Measurements from ENCODE around the gene SARNP.

The SARNP gene

DNA sequence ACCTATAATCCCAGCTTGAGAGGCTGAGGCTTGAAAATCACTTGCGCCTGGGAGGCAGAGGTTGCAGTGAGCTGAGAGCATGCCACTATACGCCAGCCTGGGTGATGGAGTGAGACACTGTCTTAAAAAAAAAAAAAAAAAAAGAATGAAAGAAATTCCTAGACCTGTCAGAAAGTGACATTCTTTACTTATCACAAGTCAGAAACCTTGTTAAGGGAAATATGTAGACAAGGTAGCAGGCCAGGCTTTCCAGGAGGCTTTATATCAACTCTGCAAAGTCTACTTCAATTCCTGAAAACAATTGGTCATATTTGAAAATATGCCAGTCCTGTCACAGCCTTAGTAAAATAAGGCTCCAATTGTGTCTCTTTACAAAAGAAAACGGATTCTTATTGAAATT lies 44.3 kb upstream of the SARNP start:
- Histone ChIP-seq H3K4me1 (ENCODE audit: low read depth, poor library complexity, severe bottlenecking) (no peaks in the 10 kb centered on the region), H3K27me3 (ENCODE audit: insufficient read depth, low read depth) (no peaks in the 10 kb centered on the region), H3K27ac (no peak overlapping the region), H3K79me2 (ENCODE audit: insufficient read depth, low read depth) (no peaks in the 10 kb centered on the region), H3K36me3 (ENCODE audit: insufficient read depth) (no peaks in the 10 kb centered on the region), H2AFZ (ENCODE audit: low read depth) (no peak overlapping the region), H3K4me2 (no peak overlapping the region), H4K20me1 (ENCODE audit: insufficient read depth) (no peaks in the 10 kb centered on the region), H3K4me3 (IDR thresholded peaks at IDR 0.05; ENCODE audit: insufficient read depth, low read depth, low read length) (no peak overlapping the region), H3K9ac (no peak overlapping the region)
- TF ChIP-seq, protein P1, sequence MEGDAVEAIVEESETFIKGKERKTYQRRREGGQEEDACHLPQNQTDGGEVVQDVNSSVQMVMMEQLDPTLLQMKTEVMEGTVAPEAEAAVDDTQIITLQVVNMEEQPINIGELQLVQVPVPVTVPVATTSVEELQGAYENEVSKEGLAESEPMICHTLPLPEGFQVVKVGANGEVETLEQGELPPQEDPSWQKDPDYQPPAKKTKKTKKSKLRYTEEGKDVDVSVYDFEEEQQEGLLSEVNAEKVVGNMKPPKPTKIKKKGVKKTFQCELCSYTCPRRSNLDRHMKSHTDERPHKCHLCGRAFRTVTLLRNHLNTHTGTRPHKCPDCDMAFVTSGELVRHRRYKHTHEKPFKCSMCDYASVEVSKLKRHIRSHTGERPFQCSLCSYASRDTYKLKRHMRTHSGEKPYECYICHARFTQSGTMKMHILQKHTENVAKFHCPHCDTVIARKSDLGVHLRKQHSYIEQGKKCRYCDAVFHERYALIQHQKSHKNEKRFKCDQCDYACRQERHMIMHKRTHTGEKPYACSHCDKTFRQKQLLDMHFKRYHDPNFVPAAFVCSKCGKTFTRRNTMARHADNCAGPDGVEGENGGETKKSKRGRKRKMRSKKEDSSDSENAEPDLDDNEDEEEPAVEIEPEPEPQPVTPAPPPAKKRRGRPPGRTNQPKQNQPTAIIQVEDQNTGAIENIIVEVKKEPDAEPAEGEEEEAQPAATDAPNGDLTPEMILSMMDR (conservative IDR thresholded peaks at IDR 0.05; ENCODE audit: low read depth, low read length): no peak

DNA sequence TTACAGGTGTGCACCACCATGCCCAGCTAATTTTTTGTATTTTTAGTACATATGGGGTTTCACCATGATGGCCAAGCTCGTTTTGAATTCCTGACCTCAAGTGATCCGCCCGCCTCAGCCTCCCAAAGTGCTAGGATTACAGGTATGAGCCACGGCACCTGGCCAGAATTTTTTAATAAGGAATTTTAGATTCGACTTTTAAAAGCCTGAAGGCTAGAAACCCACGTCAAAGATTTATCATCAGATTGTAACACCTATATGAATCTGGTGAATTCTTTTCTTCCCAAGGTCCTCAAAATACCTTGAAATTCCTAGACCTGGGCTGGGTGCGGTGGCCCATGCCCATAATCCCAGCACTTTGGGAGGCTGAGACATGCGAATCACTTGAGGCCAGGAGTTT lies 43.9 kb upstream of the SARNP start:
- Histone ChIP-seq H3K4me3 (IDR thresholded peaks at IDR 0.05; ENCODE audit: insufficient read depth, low read depth, low read length) (no peak overlapping the region), H3K9ac (no peak overlapping the region), H3K36me3 (ENCODE audit: insufficient read depth) (no peaks in the 10 kb centered on the region), H3K4me1 (ENCODE audit: low read depth, poor library complexity, severe bottlenecking) (no peaks in the 10 kb centered on the region), H3K79me2 (ENCODE audit: insufficient read depth, low read depth) (no peaks in the 10 kb centered on the region), H3K27ac (no peak overlapping the region), H3K4me2 (no peak overlapping the region), H2AFZ (ENCODE audit: low read depth) (no peak overlapping the region), H3K27me3 (ENCODE audit: insufficient read depth, low read depth) (no peaks in the 10 kb centered on the region), H4K20me1 (ENCODE audit: insufficient read depth) (no peaks in the 10 kb centered on the region)
- TF ChIP-seq, protein P1 (conservative IDR thresholded peaks at IDR 0.05; ENCODE audit: low read depth, low read length): no peak

DNA sequence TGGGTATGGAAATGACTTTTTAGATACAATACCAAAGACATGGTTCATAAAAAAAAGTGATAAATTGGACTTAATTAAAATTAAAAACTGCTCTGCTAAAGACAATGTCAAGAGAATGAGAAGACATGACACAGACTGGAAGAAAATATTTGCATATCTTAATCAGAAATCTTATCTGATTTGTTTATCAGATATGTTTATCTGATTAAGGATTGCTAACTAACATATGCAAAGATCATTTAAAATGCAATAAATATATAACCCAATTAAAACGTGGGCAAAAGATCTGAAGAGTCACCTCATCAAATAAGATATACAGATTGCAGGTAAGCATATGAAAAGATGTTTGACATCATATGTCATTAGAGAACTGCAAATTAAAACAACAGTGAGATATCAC lies 35.2 kb upstream of the SARNP start:
- Histone ChIP-seq H2AFZ (ENCODE audit: low read depth) (no peak overlapping the region), H3K4me3 (IDR thresholded peaks at IDR 0.05; ENCODE audit: insufficient read depth, low read depth, low read length) (no peak overlapping the region), H3K4me2 (no peak overlapping the region), H3K4me1 (ENCODE audit: low read depth, poor library complexity, severe bottlenecking) (no peaks in the 10 kb centered on the region), H3K36me3 (ENCODE audit: insufficient read depth) (no peaks in the 10 kb centered on the region), H3K27ac (no peak overlapping the region), H4K20me1 (ENCODE audit: insufficient read depth) (no peaks in the 10 kb centered on the region), H3K9ac (no peak overlapping the region), H3K79me2 (ENCODE audit: insufficient read depth, low read depth) (no peaks in the 10 kb centered on the region), H3K27me3 (ENCODE audit: insufficient read depth, low read depth) (no peaks in the 10 kb centered on the region; the same call in 1 of the 2 replicates)
- TF ChIP-seq, protein P1 (conservative IDR thresholded peaks at IDR 0.05; ENCODE audit: low read depth, low read length): no peak

DNA sequence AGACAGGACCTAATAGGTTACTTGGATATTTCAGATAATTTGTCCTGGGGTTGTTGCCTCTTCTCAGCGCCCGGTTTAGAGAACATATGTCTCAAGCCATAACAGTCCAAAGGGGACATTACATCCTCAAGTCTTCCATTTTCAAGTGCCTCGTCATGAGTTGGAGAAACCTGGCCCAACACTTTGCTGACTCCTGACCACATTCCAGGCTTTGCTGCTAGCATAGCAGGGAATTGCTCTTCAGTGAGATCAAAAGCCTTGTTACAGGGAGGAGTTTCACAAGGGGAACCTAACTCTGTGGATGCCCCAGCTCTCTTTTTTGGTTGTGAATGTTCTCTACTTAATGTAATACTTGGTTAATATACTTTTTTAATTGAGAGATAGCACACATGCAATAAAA lies 33.4 kb upstream of the SARNP start:
- Histone ChIP-seq H3K36me3 (ENCODE audit: insufficient read depth) (no peaks in the 10 kb centered on the region), H3K4me3 (IDR thresholded peaks at IDR 0.05; ENCODE audit: insufficient read depth, low read depth, low read length) (no peak overlapping the region), H2AFZ (ENCODE audit: low read depth) (no peak overlapping the region), H3K4me1 (ENCODE audit: low read depth, poor library complexity, severe bottlenecking) (no peaks in the 10 kb centered on the region), H4K20me1 (ENCODE audit: insufficient read depth) (no peaks in the 10 kb centered on the region), H3K9ac (no peak overlapping the region), H3K27ac (no peak overlapping the region), H3K27me3 (ENCODE audit: insufficient read depth, low read depth) (no peaks in the 10 kb centered on the region; the same call in 1 of the 2 replicates), H3K79me2 (ENCODE audit: insufficient read depth, low read depth) (no peaks in the 10 kb centered on the region), H3K4me2 (no peak overlapping the region)
- TF ChIP-seq, protein P1 (conservative IDR thresholded peaks at IDR 0.05; ENCODE audit: low read depth, low read length): no peak

Data from KMS-11 (cell line).